GM12801 (cell line): ENCODE measurements around the gene PPM1F.

Experiments
- TF ChIP-seq, protein P1 (sequence below): IDR thresholded peaks from one replicate; pipeline ENCODE4 v1.5.1; 2011; ENCODE audit warnings: control low read depth; ENCODE audit not compliant: insufficient read length; ENCODE audit errors: extremely low read depth

Gene PPM1F

DNA sequence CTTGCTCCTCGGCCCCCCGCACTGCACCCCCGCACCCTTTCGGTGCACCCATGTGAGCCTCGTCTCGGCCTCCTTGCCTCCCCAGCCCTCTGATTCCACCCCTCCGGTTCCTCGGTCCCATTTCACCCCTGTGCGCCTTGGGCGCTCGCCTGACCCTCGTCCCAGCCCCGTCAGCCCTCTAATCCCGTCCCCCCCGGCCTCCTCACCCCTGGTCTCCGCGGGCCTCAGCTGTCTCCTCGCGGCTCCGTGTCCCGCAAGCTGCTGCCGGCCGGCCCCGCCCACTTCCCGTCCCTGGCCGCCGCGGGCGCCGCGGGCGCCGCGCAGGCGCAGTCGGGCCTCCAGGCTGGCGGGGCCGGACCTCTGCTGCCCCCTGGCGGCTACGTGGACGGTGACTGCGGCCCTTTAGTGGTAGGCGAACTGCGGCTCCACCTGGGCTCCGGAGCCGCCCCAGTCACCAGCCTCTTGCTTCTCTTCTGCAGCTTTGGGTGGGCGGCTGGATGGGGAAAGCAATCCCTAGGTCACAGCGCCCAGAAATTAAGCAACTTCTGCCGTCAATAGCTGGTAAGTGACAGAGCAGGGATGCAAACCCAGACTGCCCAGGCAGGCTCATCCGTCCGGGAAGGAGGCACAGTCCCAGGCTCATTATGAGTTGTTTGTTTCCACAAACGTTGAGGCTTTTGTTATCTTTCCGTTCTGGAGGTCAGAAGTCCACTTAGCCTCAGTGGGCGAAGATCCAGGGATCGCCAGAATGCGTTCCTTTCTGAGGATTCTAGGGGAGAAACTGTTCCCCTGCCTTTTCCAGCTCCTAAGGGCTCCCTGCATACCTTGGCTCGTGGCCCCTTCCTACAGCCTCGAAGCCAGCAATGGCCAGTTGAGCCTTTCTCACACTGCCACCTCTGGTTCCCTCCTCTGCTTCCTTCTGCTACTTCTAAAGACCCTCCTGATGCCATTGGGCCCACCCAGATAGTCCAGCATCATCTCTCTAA lies at the start of gene PPM1F:
PPM1F (minus strand) TSS at position 263 of the 986 bp plus-strand sequence. CDS start 6,800 bp downstream, outside the sequence.
- TF ChIP-seq, protein P1, sequence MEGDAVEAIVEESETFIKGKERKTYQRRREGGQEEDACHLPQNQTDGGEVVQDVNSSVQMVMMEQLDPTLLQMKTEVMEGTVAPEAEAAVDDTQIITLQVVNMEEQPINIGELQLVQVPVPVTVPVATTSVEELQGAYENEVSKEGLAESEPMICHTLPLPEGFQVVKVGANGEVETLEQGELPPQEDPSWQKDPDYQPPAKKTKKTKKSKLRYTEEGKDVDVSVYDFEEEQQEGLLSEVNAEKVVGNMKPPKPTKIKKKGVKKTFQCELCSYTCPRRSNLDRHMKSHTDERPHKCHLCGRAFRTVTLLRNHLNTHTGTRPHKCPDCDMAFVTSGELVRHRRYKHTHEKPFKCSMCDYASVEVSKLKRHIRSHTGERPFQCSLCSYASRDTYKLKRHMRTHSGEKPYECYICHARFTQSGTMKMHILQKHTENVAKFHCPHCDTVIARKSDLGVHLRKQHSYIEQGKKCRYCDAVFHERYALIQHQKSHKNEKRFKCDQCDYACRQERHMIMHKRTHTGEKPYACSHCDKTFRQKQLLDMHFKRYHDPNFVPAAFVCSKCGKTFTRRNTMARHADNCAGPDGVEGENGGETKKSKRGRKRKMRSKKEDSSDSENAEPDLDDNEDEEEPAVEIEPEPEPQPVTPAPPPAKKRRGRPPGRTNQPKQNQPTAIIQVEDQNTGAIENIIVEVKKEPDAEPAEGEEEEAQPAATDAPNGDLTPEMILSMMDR = no peak

- TF ChIP-seq, protein P1 = no peak
Measured at GRCh38 chr22:22001664-22002525, 49.2 kb upstream of the PPM1F start.

DNA sequence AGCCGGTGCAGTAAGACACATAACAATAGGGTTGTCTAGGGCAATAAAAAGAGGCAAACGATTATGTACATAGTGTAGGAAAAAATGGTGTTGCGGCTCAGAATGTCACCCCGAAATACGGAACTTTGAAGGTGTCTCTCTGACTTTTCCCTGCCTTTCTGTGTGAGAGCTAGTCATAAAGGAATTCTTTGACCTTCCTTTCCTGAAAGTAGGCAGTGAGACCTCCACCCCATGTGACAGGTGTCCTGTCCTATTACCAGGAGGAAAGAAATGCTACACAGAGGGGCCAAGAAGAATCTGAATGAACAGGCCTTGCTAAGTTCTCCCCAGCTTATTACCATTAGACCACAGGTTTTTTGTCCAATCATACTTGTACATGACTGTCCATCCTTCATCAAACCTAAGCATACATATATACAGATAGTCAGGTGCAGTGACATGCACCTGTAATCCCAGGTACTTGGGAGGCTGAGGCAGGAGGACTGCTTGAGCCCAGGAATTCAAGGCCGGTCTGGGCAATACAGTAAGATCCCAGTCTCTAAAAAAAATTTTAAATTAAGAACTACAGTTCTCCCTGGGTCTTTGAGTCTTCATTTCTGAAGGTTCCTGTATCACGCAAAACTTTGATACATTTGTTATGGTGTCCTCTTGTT lies 46.1 kb upstream of the PPM1F start:
- TF ChIP-seq, protein P1 = no peak

GRCh38 chr22:21996175-21996720 lies 43.6 kb upstream of the PPM1F start:
- TF ChIP-seq, protein P1 = no peak

GRCh38 chr22:21995660-21996059 lies 43.0 kb upstream of the PPM1F start:
- TF ChIP-seq, protein P1 = no peak

DNA sequence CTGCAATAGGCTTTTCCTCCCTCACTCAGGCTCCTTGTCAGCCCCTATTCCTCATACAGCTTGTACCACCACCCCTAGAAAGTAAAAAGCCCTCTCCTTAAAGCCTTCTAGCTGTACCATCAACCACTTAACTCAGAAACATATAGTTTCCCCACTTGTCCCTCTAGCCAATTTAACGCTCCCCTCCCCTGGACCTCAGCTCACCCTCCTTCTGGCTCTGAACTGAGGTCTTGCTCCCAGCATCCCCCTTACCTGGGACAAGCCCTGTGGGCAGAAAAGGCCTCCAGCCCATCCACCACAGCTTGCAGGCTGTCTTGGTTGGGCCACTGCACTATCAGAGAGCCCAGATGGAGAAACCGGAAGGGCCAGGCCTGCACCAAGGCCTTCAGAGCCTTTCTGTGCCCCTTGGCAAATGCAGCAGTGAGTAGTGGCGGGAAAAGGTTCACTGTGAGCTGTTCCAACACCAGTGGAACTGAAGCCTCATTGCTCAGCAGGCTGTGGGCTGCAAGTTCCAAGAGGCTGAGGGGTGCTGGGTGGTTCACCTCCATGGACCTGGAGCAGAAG lies 42.3 kb upstream of the PPM1F start:
- TF ChIP-seq, protein P1 = no peak
